ENCODE results near the gene KRT82.
A peak's percentile ranks its signal among the peaks of the same experiment; 100 is the strongest.

KRT82 gene

GRCh38 chr12:52383331-52383730, 22.8 kb downstream of the KRT82 start:
- DNase-seq (ENCODE audit: low read depth), result no peak

GRCh38 chr12:52382854-52383253, 23.3 kb downstream of the KRT82 start:
- DNase-seq (ENCODE audit: low read depth), result no peak

- DNase-seq (ENCODE audit: low read depth), result no peak
These were observed 24.9 kb downstream of the KRT82 start for GRCh38 chr12:52381206-52381605.

GRCh38 chr12:52380271-52380694, 25.9 kb downstream of the KRT82 start:
- no peak for DNase-seq (ENCODE audit: low read depth)

GRCh38 chr12:52379536-52379935, 26.6 kb downstream of the KRT82 start:
- DNase-seq (ENCODE audit: low read depth), result no peak

- DNase-seq (ENCODE audit: low read depth), result no peak
These were observed 28.0 kb downstream of the KRT82 start for GRCh38 chr12:52378091-52378490.

GRCh38 chr12:52377266-52377665, 28.9 kb downstream of the KRT82 start:
- DNase-seq (ENCODE audit: low read depth), result no peak

- DNase-seq (ENCODE audit: low read depth), result peak; percentile 36
These were observed 33.6 kb downstream of the KRT82 start for GRCh38 chr12:52372216-52373154.

GRCh38 chr12:52371716-52372115, 34.4 kb downstream of the KRT82 start:
- DNase-seq (ENCODE audit: low read depth), result no peak

GRCh38 chr12:52370926-52371608, 35.1 kb downstream of the KRT82 start:
- no peak for DNase-seq (ENCODE audit: low read depth)

- no peak for DNase-seq (ENCODE audit: low read depth)
These were observed 36.3 kb downstream of the KRT82 start for GRCh38 chr12:52369809-52370208.

- DNase-seq (ENCODE audit: low read depth), result no peak
These were observed 36.9 kb downstream of the KRT82 start for GRCh38 chr12:52369211-52369610.

- DNase-seq (ENCODE audit: low read depth), result no peak
These were observed 37.6 kb downstream of the KRT82 start for GRCh38 chr12:52368508-52368907.

- DNase-seq (ENCODE audit: low read depth), result no peak
These were observed 38.3 kb downstream of the KRT82 start for GRCh38 chr12:52367876-52368275.

GRCh38 chr12:52366738-52367485, 39.2 kb downstream of the KRT82 start, which contains the start of gene KRT85:
Gene KRT85 (minus strand): TSS chr12:52367481. CDS start chr12:52367405, 76 bp downstream.
- DNase-seq (ENCODE audit: low read depth), result no peak

GRCh38 chr12:52364901-52365489, 41.1 kb downstream of the KRT82 start:
- no peak for DNase-seq (ENCODE audit: low read depth)

- DNase-seq (ENCODE audit: low read depth), result no peak
These were observed 42.1 kb downstream of the KRT82 start for GRCh38 chr12:52364061-52364460.

GRCh38 chr12:52363111-52363679, 42.9 kb downstream of the KRT82 start:
- DNase-seq (ENCODE audit: low read depth), result no peak

GRCh38 chr12:52362118-52362726, 43.9 kb downstream of the KRT82 start:
- DNase-seq (ENCODE audit: low read depth), result no peak

- DNase-seq (ENCODE audit: low read depth), result no peak
These were observed 44.6 kb downstream of the KRT82 start for GRCh38 chr12:52361553-52361952.

- no peak for DNase-seq (ENCODE audit: low read depth)
These were observed 45.4 kb downstream of the KRT82 start for GRCh38 chr12:52360663-52361271.
